ENCODE data around the gene ZDHHC16.

ZDHHC16 gene

GRCh38 chr10:97482381-97482780 lies 36.4 kb downstream of the ZDHHC16 start:
- DNase-seq = no peak

- no peak for DNase-seq
These were observed 37.5 kb downstream of the ZDHHC16 start for GRCh38 chr10:97483506-97483905.

- no peak for DNase-seq
These were observed 37.9 kb downstream of the ZDHHC16 start for GRCh38 chr10:97483921-97484320.

- no peak for DNase-seq
These were observed 39.8 kb downstream of the ZDHHC16 start for GRCh38 chr10:97485647-97486281.

- no peak for DNase-seq
These were observed 44.6 kb downstream of the ZDHHC16 start for GRCh38 chr10:97490592-97490991.

- no peak for DNase-seq
These were observed 48.2 kb downstream of the ZDHHC16 start for GRCh38 chr10:97494151-97494550.

- DNase-seq = no peak
These were observed 49.0 kb downstream of the ZDHHC16 start for GRCh38 chr10:97494863-97495506.

GRCh38 chr10:97497572-97498075 lies 51.6 kb downstream of the ZDHHC16 start:
- DNase-seq = peak; percentile 46

- DNase-seq = peak; percentile 99
These were observed 52.3 kb downstream of the ZDHHC16 start, which contains the start of gene MMS19 for GRCh38 chr10:97498076-97498840. TSS of gene MMS19 (minus strand) at chr10:97498422. CDS start at chr10:97498384, 38 bp downstream.

GRCh38 chr10:97498841-97499560 lies 53.0 kb downstream of the ZDHHC16 start, which contains the start of gene UBTD1:
TSS of gene UBTD1 (plus strand) at chr10:97498924. CDS start at chr10:97499204, 280 bp downstream.
- peak; percentile 14 for DNase-seq

- DNase-seq = no peak
These were observed 53.8 kb downstream of the ZDHHC16 start for GRCh38 chr10:97499561-97500296.

GRCh38 chr10:97500297-97500575 lies 54.3 kb downstream of the ZDHHC16 start:
- DNase-seq = no peak

- DNase-seq = no peak
These were observed 56.9 kb downstream of the ZDHHC16 start for GRCh38 chr10:97502916-97503315.

- DNase-seq = no peak
These were observed 57.4 kb downstream of the ZDHHC16 start for GRCh38 chr10:97503406-97503805.

GRCh38 chr10:97505152-97505551 lies 59.2 kb downstream of the ZDHHC16 start:
- DNase-seq = no peak

GRCh38 chr10:97506199-97506991 lies 60.4 kb downstream of the ZDHHC16 start:
- DNase-seq = no peak

Measured in activated T-cell treated with anti-CD3 and anti-CD28 coated beads for 4 hours (primary cell).